Measurements from ENCODE around the gene UCK2. TPM values are rescaled to one million over a fixed set of nuclear protein-coding genes. Genes with fewer than 3 reads are reported as not detected.

Gene UCK2
- total and polyA plus RNA-seq, 2 donors (not counting 3 experiments of a cell fraction or from before 2014, with no cell fraction given), result 62.3 to 74.7 TPM

DNA sequence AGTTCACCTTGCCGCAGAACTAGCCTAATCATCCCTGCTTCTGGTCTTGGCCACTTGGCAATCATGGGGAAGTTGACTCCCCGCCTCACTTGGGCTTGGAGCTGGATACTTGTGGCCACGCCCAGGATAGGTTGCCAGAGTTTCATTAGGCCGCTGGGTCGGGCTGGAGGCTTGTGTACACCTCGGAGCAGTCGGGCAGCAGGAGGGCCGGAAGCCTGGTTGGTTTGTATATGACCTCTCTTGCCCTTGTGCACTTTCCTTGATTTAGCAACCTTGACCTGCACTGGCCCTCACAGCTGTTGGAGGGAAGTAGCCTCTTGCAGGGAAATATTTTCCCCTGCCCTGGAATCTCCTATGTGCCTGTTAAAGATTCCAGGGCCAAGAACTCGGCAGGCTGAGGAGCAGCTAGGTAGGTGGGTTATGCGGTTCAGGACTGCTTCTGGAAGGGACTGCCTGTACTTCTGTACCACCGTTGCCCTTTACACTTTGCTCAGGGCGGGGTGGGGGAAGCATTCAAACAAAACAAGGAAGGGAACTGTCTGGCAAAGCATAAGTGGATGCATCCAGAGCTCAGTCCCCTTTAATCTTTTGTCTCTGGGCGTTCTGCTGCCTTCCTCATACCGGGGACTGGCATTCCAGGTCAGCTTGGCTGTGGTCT, 83.5 kb downstream of the UCK2 start:
- CTCF ChIA-PET, result interaction anchor here (0.8 to 2.8 kb wide), 10 partner anchors 10 to 310 kb away, joined by 3 to 8 read pairs (median 6); partner anchors contain the start of gene ALDH9A1

GRCh38 chr1:165911609-165912281, 84.3 kb downstream of the UCK2 start:
- Histone ChIP-seq H3K9ac (replicated peaks; ENCODE audit: extremely low read depth, insufficient read depth, low read length) (no peak overlapping the region), H2AFZ (ENCODE audit: low read depth, low read length) (no peak overlapping the region), H3K9me3 (replicated peaks; ENCODE audit: control insufficient read depth, insufficient read depth, low read length) (no peaks in the 10 kb centered on the region), H3K79me2 (ENCODE audit: control insufficient read depth, insufficient read depth, low read length) (no peaks in the 10 kb centered on the region), H3K27ac (ENCODE audit: insufficient read depth, low read depth, low read length) (peak overlapping the region; percentile 21), H3K4me3 (replicated peaks in 1 of 3; ENCODE audit: insufficient read depth in 1 of 3, low read depth in 1 of 3, low read length in 3 of 3) (no peak overlapping the region), H3K27me3 (ENCODE audit: control insufficient read depth in 2 of 2, insufficient read depth in 2 of 2, low read length in 2 of 2) (no peaks in the 10 kb centered on the region), H3K4me1 (ENCODE audit: control insufficient read depth, extremely low read depth, insufficient read depth, low read length) (peaks cover 18% of the 10 kb centered on the region), H4K20me1 (replicated peaks; ENCODE audit: control insufficient read depth, extremely low read depth, insufficient read depth, low read length) (no peaks in the 10 kb centered on the region), H3K36me3 (ENCODE audit: control insufficient read depth in 2 of 2, extremely low read depth in 1 of 2, insufficient read depth in 2 of 2, low read length in 2 of 2) (peaks cover 0 to 7% of the 10 kb centered on the region in 2 experiments), H3K9me1 (replicated peaks; ENCODE audit: control insufficient read depth, extremely low read depth, insufficient read depth, low read length) (no peaks in the 10 kb centered on the region), H3K4me2 (ENCODE audit: insufficient read depth, low read length) (no peak overlapping the region)
- TF ChIP-seq, protein P1, sequence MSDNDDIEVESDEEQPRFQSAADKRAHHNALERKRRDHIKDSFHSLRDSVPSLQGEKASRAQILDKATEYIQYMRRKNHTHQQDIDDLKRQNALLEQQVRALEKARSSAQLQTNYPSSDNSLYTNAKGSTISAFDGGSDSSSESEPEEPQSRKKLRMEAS (IDR thresholded peaks at IDR 0.05; ENCODE audit: insufficient read depth, insufficient read length), result no peak
- TF ChIP-seq GATA2 (IDR thresholded peaks at IDR 0.05; ENCODE audit: insufficient read depth, insufficient read length, low read depth, low read length) (no peak), FOS (IDR thresholded peaks at IDR 0.05; ENCODE audit: borderline replicate concordance, insufficient read depth, low read length) (no peak), POLR2AphosphoS5 (IDR thresholded peaks at IDR 0.05; ENCODE audit: insufficient read depth, low read depth, low read length) (no peak), EZH2 (IDR thresholded peaks at IDR 0.05; ENCODE audit: borderline replicate concordance, low read depth, low read length, severe bottlenecking) (no peak), MYC (IDR thresholded peaks at IDR 0.05; ENCODE audit: low read depth, low read length) (no peak), POLR2A (IDR thresholded peaks at IDR 0.05; ENCODE audit: low read depth, low read length) (no peak), JUN (IDR thresholded peaks at IDR 0.05; ENCODE audit: borderline replicate concordance, insufficient read depth, insufficient read length, low read depth) (no peak)
- TF ChIP-seq, protein P2, sequence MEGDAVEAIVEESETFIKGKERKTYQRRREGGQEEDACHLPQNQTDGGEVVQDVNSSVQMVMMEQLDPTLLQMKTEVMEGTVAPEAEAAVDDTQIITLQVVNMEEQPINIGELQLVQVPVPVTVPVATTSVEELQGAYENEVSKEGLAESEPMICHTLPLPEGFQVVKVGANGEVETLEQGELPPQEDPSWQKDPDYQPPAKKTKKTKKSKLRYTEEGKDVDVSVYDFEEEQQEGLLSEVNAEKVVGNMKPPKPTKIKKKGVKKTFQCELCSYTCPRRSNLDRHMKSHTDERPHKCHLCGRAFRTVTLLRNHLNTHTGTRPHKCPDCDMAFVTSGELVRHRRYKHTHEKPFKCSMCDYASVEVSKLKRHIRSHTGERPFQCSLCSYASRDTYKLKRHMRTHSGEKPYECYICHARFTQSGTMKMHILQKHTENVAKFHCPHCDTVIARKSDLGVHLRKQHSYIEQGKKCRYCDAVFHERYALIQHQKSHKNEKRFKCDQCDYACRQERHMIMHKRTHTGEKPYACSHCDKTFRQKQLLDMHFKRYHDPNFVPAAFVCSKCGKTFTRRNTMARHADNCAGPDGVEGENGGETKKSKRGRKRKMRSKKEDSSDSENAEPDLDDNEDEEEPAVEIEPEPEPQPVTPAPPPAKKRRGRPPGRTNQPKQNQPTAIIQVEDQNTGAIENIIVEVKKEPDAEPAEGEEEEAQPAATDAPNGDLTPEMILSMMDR (IDR thresholded peaks at IDR 0.05; ENCODE audit: extremely low read depth in 1 of 2, insufficient read depth in 1 of 2, low read depth in 1 of 2, low read length in 2 of 2), result no peak
- CTCF ChIA-PET, result interaction anchor here (0.7 to 5.0 kb wide), 11 partner anchors 8 to 311 kb away, joined by 3 to 71 read pairs (median 6); no protein-coding TSS in a partner anchor
- dilution Hi-C loops (cut with MboI; ENCODE audit: extremely low pct_ligation_motif_present, low sequenced_read_pairs) (no loop called here), intact Hi-C loops (cut with micrococcal nuclease) (loop anchor here (5.0 kb wide), 2 partner anchors 214 to 519 kb away; partner anchors contain the start of gene ALDH9A1)
- FAIRE-seq, result no peak
- BruUV-seq (replicated peaks), result no TSS peak
- POLR2A ChIA-PET, result interaction anchor here (0.7 kb wide), 1 partner anchor 82 kb away, joined by 4 read pairs; no protein-coding TSS in a partner anchor
- no peak for DNase-seq (ENCODE audit: low read depth, low spot score)

More for the DNA sequence above, 83.5 kb downstream of the UCK2 start:
- intact Hi-C loops (cut with micrococcal nuclease), result loop anchor here (5.0 kb wide), 2 partner anchors 214 to 519 kb away; partner anchors contain the start of gene ALDH9A1
- no peaks in the 10 kb centered on the region for H3K9me3 ChIP-seq (replicated peaks; ENCODE audit: control insufficient read depth, insufficient read depth, low read length)
- H3K36me3 ChIP-seq (ENCODE audit: control insufficient read depth in 2 of 2, extremely low read depth in 1 of 2, insufficient read depth in 2 of 2, low read length in 2 of 2), result peaks cover 0 to 9% of the 10 kb centered on the region in 2 experiments
- no peaks in the 10 kb centered on the region for H4K20me1 ChIP-seq (replicated peaks; ENCODE audit: control insufficient read depth, extremely low read depth, insufficient read depth, low read length)
- H3K9me1 ChIP-seq (replicated peaks; ENCODE audit: control insufficient read depth, extremely low read depth, insufficient read depth, low read length), result no peaks in the 10 kb centered on the region
- no peak overlapping the region for H3K4me2 ChIP-seq (ENCODE audit: insufficient read depth, low read length)
- H3K9ac ChIP-seq (replicated peaks; ENCODE audit: extremely low read depth, insufficient read depth, low read length), result no peak overlapping the region
- TSS peak; percentile 3 for BruUV-seq (replicated peaks)
- peaks cover 18% of the 10 kb centered on the region for H3K4me1 ChIP-seq (ENCODE audit: control insufficient read depth, extremely low read depth, insufficient read depth, low read length)
- no peak overlapping the region for H2AFZ ChIP-seq (ENCODE audit: low read depth, low read length)
- H3K79me2 ChIP-seq (ENCODE audit: control insufficient read depth, insufficient read depth, low read length), result no peaks in the 10 kb centered on the region
- dilution Hi-C loops (cut with MboI; ENCODE audit: extremely low pct_ligation_motif_present, low sequenced_read_pairs), result no loop called here
- no peak overlapping the region for H3K4me3 ChIP-seq (replicated peaks in 1 of 3; ENCODE audit: insufficient read depth in 1 of 3, low read depth in 1 of 3, low read length in 3 of 3)
- H3K27ac ChIP-seq (ENCODE audit: insufficient read depth, low read depth, low read length), result peak overlapping the region; percentile 21
- FAIRE-seq (peak; percentile 64), DNase-seq (ENCODE audit: low read depth, low spot score) (peak; percentile 62)
- no peak for TF ChIP-seq POLR2A (IDR thresholded peaks at IDR 0.05; ENCODE audit: low read depth, low read length)
- H3K27me3 ChIP-seq (ENCODE audit: control insufficient read depth in 2 of 2, insufficient read depth in 2 of 2, low read length in 2 of 2), result no peaks in the 10 kb centered on the region
- POLR2A ChIA-PET, result no interaction called here
